Esophagus muscularis mucosa (tissue), 4 donors: ENCODE measurements around the gene MAN1A2.

ENCODE experiments used
- EP300 ChIP-seq: sonication (generic); formaldehyde crosslinking; IDR thresholded peaks from one replicate; pipeline ENCODE4 v1.6.1; 2017; ENCODE audit warnings: antibody characterized with exemption
- POLR2A ChIP-seq: fragments of 450-650 bp; IDR thresholded peaks from one replicate; pipeline ENCODE4 v1.6.1; 2017; ENCODE audit warnings: antibody characterized with exemption, moderate library complexity, mild to moderate bottlenecking, low read depth
- TF ChIP-seq, protein P1 (sequence below), 3 experiments: fragments of 200-600 bp in 2 of 3; fragments of 450-650 bp in 1 of 3; sonication (generic) in 2 of 3; IDR thresholded peaks; one replicate each; pipeline ENCODE4 v1.5.1; 2017 to 2019; ENCODE audit warnings: antibody characterized with exemption in 3 of 3, mild to moderate bottlenecking in 2 of 3, moderate library complexity in 1 of 3

DNA sequence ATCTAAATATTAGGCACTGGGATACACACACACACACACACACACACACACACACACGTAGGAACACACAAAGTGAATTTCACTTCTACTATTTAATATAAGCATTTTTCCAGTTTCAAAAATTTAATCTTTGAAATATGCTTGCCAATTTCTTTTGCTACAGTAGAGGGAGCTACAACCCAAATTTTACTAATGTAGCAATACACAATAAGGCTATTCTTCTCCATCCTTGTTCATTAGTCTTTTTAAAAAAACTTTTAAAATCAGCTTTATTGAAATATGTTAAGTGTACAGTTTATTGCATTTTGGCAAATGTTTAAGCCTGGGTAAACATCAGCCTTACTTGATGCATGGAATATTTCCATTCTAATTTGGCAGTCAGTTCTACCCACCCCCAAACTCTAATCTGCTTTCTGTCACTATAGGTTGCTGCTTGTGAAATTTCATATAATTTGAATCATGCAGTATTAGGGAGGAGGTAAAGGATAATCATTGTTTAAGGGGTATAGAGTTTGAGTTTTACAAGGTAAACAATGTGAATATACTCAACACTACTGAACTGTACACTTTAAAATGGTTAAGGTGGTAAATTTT lies 145.6 kb downstream of the MAN1A2 start:
- TF ChIP-seq EP300 (no peak), POLR2A (no peak)
- TF ChIP-seq, protein P1, sequence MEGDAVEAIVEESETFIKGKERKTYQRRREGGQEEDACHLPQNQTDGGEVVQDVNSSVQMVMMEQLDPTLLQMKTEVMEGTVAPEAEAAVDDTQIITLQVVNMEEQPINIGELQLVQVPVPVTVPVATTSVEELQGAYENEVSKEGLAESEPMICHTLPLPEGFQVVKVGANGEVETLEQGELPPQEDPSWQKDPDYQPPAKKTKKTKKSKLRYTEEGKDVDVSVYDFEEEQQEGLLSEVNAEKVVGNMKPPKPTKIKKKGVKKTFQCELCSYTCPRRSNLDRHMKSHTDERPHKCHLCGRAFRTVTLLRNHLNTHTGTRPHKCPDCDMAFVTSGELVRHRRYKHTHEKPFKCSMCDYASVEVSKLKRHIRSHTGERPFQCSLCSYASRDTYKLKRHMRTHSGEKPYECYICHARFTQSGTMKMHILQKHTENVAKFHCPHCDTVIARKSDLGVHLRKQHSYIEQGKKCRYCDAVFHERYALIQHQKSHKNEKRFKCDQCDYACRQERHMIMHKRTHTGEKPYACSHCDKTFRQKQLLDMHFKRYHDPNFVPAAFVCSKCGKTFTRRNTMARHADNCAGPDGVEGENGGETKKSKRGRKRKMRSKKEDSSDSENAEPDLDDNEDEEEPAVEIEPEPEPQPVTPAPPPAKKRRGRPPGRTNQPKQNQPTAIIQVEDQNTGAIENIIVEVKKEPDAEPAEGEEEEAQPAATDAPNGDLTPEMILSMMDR (IDR thresholded peaks at IDR 0.05), result peak; percentile 43 to 56 (median 54)
